Panc1 (cell line): ENCODE results near the gene EEF1E1. TPM values are rescaled to one million over a fixed set of nuclear protein-coding genes. Genes with fewer than 3 reads are reported as not detected.

Experiments used
- ATAC-seq: fragments of 200-7000 bp; cut with Tn5 transposase; 2 replicates; pipeline ENCODE4 v1.9.1; 2020; ENCODE audit warnings: mild to moderate bottlenecking, moderate library complexity
- BruUV-seq: library from RNA; stranded (reverse); fragments of 400-500 nt; replicated peaks from 2 replicates; lab custom pipeline; 2021; lab: Mats Ljungman, UMichigan
- CTCF ChIA-PET: fragments of 300-600 bp; sonication (Branson Sonifier 250); formaldehyde crosslinking; loops from one replicate; lab custom pipeline; 2022; ENCODE audit warnings: antibody characterized with exemption; lab: Charles Lee
- POLR2A ChIA-PET: fragments of 300-600 bp; sonication (Branson Sonifier 250); formaldehyde crosslinking; loops from one replicate; lab custom pipeline; 2022; ENCODE audit warnings: antibody characterized with exemption; lab: Charles Lee
- DNase-seq: peaks from one replicate; pipeline ENCODE4 v3.0.0-alpha.2; 2010; ENCODE audit warnings: low read depth, low spot score
- H3K27ac ChIP-seq: 2 replicates; pipeline ENCODE4 v1.5.1; 2011; ENCODE audit warnings: mild to moderate bottlenecking, low read length, inconsistent platforms
- H3K27me3 ChIP-seq: fragments of 200-500 bp; sonication (Bioruptor generic); 2 replicates; pipeline ENCODE4 v1.6.0; 2014; ENCODE audit warnings: low read length, inconsistent platforms; ENCODE audit not compliant: control insufficient read depth, insufficient read depth
- H3K36me3 ChIP-seq: fragments of 200-500 bp; sonication (Bioruptor generic); 2 replicates; pipeline ENCODE4 v1.5.1; 2014; ENCODE audit warnings: inconsistent platforms, mild to moderate bottlenecking, low read length, moderate library complexity; ENCODE audit not compliant: control insufficient read depth, insufficient read depth
- H3K4me1 ChIP-seq: 2 replicates; pipeline ENCODE4 v1.5.1; 2011; ENCODE audit warnings: inconsistent platforms, mild to moderate bottlenecking, low read length, moderate library complexity; ENCODE audit not compliant: control insufficient read depth, insufficient read depth
- H3K4me3 ChIP-seq, 2 experiments: 2 replicates each; pipeline ENCODE4 v1.5.1; 2011 to 2012; ENCODE audit warnings: low read depth in 2 of 2, low read length in 2 of 2, mild to moderate bottlenecking in 2 of 2, inconsistent platforms in 1 of 2, moderate library complexity in 1 of 2
- H3K9me3 ChIP-seq: fragments of 200-500 bp; sonication (Bioruptor generic); 2 replicates; pipeline ENCODE4 v1.5.1; 2014; ENCODE audit warnings: low read depth, mild to moderate bottlenecking, inconsistent platforms, low read length, moderate library complexity; ENCODE audit not compliant: control insufficient read depth, insufficient read depth
- POLR2AphosphoS5 ChIP-seq: IDR thresholded peaks from 2 replicates; pipeline ENCODE4 v1.6.1; 2012; ENCODE audit warnings: mild to moderate bottlenecking, low read depth, low read length, moderate library complexity
- SIN3A ChIP-seq: IDR thresholded peaks from 2 replicates; pipeline ENCODE4 v1.6.1; 2012; ENCODE audit warnings: low read depth, mild to moderate bottlenecking, low read length, moderate library complexity, borderline replicate concordance; ENCODE audit not compliant: insufficient read depth
- TCF7L2 ChIP-seq: IDR thresholded peaks from 2 replicates; pipeline ENCODE4 v1.6.1; 2011; ENCODE audit warnings: mild to moderate bottlenecking, low read depth, low read length, inconsistent platforms
- in situ Hi-C: cut with HindIII; loops from 2 replicates; pipeline ENCODE4 v1.10.0; 2016; ENCODE audit warnings: low sequenced_read_pairs, low pct_unique_long_range_greater_than_20kb
- intact Hi-C: fragments of 100-400 bp; cut with micrococcal nuclease; formaldehyde crosslinking; loops from one replicate; pipeline ENCODE4 v1.10.0; 2022; ENCODE audit not compliant: unreplicated experiment
- total RNA-seq: library from RNA; stranded (reverse); gene quantifications from one replicate; pipeline ENCODE4 v1.2.1, GENCODE V29; 2021; ENCODE audit not compliant: unreplicated experiment
- TF ChIP-seq, protein P1 (sequence below): fragments of 450-650 bp; IDR thresholded peaks from 2 replicates; pipeline ENCODE4 v1.5.1; 2017; ENCODE audit warnings: mild to moderate bottlenecking
- TF ChIP-seq, protein P2 (sequence below), 2 experiments: IDR thresholded peaks; 2 replicates each; pipeline ENCODE4 v1.6.1; 2011 to 2012; ENCODE audit warnings: low read depth in 2 of 2, control low read depth in 1 of 2, low read length in 1 of 2, mild to moderate bottlenecking in 1 of 2, moderate library complexity in 1 of 2; ENCODE audit not compliant: insufficient read depth in 1 of 2

The EEF1E1 gene
- total RNA-seq, 1 experiment from 2014 or later, result 59.5 TPM

DNA sequence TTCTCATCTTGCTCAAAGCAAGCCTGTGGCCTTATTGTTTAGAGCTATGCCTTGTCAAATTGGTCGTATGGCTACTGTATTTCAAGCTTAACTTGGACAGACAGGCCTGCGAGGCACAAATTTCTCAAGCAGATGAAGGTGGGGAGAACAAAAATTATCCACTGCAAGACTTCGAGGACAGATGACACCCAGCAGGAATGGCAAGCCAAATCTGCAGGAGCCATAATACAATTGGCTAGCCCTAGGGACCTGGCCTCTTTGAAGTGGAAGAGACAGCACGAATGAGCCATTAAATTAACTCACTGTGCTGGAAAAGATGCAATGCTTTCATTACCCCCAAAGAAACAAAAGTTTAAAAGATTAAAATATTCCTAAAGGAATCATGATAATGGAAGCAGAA is 33.2 kb downstream of the EEF1E1 start:
- no TSS peak for BruUV-seq
- H3K4me3 ChIP-seq, result no peak overlapping the region
- intact Hi-C loops, result no loop called here
- CTCF ChIA-PET, result no interaction called here
- DNase-seq (no peak), ATAC-seq (no peak)
- POLR2A ChIA-PET, result no interaction called here
- in situ Hi-C loops, result no loop called here
- H3K27ac ChIP-seq, result no peak overlapping the region
- no peaks in the 10 kb centered on the region for H3K9me3 ChIP-seq
- no peaks in the 10 kb centered on the region for H3K27me3 ChIP-seq
- TF ChIP-seq TCF7L2, result no peak
- TF ChIP-seq SIN3A, result no peak
- TF ChIP-seq POLR2AphosphoS5, result no peak
- TF ChIP-seq, protein P1, sequence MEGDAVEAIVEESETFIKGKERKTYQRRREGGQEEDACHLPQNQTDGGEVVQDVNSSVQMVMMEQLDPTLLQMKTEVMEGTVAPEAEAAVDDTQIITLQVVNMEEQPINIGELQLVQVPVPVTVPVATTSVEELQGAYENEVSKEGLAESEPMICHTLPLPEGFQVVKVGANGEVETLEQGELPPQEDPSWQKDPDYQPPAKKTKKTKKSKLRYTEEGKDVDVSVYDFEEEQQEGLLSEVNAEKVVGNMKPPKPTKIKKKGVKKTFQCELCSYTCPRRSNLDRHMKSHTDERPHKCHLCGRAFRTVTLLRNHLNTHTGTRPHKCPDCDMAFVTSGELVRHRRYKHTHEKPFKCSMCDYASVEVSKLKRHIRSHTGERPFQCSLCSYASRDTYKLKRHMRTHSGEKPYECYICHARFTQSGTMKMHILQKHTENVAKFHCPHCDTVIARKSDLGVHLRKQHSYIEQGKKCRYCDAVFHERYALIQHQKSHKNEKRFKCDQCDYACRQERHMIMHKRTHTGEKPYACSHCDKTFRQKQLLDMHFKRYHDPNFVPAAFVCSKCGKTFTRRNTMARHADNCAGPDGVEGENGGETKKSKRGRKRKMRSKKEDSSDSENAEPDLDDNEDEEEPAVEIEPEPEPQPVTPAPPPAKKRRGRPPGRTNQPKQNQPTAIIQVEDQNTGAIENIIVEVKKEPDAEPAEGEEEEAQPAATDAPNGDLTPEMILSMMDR, result no peak
- TF ChIP-seq, protein P2, sequence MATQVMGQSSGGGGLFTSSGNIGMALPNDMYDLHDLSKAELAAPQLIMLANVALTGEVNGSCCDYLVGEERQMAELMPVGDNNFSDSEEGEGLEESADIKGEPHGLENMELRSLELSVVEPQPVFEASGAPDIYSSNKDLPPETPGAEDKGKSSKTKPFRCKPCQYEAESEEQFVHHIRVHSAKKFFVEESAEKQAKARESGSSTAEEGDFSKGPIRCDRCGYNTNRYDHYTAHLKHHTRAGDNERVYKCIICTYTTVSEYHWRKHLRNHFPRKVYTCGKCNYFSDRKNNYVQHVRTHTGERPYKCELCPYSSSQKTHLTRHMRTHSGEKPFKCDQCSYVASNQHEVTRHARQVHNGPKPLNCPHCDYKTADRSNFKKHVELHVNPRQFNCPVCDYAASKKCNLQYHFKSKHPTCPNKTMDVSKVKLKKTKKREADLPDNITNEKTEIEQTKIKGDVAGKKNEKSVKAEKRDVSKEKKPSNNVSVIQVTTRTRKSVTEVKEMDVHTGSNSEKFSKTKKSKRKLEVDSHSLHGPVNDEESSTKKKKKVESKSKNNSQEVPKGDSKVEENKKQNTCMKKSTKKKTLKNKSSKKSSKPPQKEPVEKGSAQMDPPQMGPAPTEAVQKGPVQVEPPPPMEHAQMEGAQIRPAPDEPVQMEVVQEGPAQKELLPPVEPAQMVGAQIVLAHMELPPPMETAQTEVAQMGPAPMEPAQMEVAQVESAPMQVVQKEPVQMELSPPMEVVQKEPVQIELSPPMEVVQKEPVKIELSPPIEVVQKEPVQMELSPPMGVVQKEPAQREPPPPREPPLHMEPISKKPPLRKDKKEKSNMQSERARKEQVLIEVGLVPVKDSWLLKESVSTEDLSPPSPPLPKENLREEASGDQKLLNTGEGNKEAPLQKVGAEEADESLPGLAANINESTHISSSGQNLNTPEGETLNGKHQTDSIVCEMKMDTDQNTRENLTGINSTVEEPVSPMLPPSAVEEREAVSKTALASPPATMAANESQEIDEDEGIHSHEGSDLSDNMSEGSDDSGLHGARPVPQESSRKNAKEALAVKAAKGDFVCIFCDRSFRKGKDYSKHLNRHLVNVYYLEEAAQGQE (IDR thresholded peaks at IDR 0.05; ENCODE audit: insufficient read depth in 1 of 2, low read depth in 2 of 2, low read length in 1 of 2), result no peak
- peaks cover 5% of the 10 kb centered on the region; the same call in 1 of the 2 replicates for H3K4me1 ChIP-seq
- H3K36me3 ChIP-seq, result no peaks in the 10 kb centered on the region

DNA sequence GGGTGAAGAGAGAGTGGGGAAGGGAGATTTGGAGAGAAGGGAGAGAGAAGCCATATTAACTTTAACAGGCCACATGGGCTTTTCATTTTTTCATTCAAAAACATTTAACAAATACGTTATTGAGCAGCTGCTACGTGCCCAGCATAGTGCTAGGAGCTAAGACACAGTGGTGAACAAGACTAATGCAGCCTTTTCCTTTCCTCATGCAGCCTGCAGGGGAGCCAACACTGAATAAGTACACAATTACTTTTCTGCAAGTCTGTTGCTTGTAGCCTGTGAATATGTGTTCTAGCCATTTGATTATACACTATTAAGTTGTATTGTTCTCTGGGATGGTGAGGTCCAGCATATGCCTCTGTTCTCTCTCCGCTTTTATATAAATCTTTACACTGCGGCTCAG is 36.2 kb downstream of the EEF1E1 start:
- Histone ChIP-seq H3K27me3 (no peaks in the 10 kb centered on the region), H3K4me3 (no peak overlapping the region), H3K9me3 (no peaks in the 10 kb centered on the region), H3K4me1 (peaks cover 15% of the 10 kb centered on the region; the same call in 1 of the 2 replicates), H3K27ac (no peak overlapping the region; the same call in 1 of the 2 replicates), H3K36me3 (peaks cover 7% of the 10 kb centered on the region; the same call in 1 of the 2 replicates)
- in situ Hi-C loops, result no loop called here
- ATAC-seq (no peak), DNase-seq (no peak)
- ChIA-PET CTCF (no interaction called here), POLR2A (no interaction called here)
- intact Hi-C loops, result no loop called here
- BruUV-seq, result no TSS peak
- no peak for TF ChIP-seq TCF7L2
- TF ChIP-seq, protein P1, result peak; percentile 43
